AG09319 (cell line): ENCODE results near the gene PLEKHG7.

ENCODE experiments used
- DNase-seq: peaks from one replicate; pipeline ENCODE4 v3.0.0-alpha.2; 2010; ENCODE audit warnings: low read depth; ENCODE audit errors: extremely low read depth
- TF ChIP-seq, protein P1 (sequence below): IDR thresholded peaks from 2 replicates; pipeline ENCODE4 v1.5.1; 2011; ENCODE audit warnings: low read depth, mild to moderate bottlenecking, inconsistent platforms, low read length, moderate library complexity

Gene PLEKHG7

GRCh38 chr12:92722897-92723296, 20.1 kb downstream of the PLEKHG7 start:
- DNase-seq, result no peak
- TF ChIP-seq, protein P1, sequence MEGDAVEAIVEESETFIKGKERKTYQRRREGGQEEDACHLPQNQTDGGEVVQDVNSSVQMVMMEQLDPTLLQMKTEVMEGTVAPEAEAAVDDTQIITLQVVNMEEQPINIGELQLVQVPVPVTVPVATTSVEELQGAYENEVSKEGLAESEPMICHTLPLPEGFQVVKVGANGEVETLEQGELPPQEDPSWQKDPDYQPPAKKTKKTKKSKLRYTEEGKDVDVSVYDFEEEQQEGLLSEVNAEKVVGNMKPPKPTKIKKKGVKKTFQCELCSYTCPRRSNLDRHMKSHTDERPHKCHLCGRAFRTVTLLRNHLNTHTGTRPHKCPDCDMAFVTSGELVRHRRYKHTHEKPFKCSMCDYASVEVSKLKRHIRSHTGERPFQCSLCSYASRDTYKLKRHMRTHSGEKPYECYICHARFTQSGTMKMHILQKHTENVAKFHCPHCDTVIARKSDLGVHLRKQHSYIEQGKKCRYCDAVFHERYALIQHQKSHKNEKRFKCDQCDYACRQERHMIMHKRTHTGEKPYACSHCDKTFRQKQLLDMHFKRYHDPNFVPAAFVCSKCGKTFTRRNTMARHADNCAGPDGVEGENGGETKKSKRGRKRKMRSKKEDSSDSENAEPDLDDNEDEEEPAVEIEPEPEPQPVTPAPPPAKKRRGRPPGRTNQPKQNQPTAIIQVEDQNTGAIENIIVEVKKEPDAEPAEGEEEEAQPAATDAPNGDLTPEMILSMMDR, result no peak

DNA sequence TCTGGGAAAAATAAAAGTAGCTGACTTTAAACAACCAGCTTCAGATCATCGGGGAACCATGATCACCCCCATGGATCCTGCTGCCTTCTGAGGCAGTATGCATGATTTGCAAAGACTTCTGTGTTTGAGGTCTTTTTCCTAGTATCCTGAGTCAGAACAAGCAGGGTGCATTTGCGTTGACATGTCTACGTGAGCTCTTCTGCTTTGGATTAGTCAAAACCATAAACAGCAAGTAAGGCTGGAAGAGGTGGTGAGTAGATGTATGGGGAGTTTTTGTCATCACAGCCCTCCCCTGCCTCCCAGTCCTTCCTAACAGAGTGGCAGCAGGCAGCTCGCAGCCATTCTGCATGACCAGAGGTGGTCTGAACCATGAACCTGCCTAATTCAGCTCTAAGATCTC, 24.1 kb downstream of the PLEKHG7 start:
- TF ChIP-seq, protein P1, result no peak

GRCh38 chr12:92729773-92730305, 27.1 kb downstream of the PLEKHG7 start:
- TF ChIP-seq, protein P1, result no peak
- no peak for DNase-seq

More for the DNA sequence above, 24.1 kb downstream of the PLEKHG7 start:
- no peak for DNase-seq

- TF ChIP-seq, protein P1, result no peak
Measured at GRCh38 chr12:92730758-92731157, 28.0 kb downstream of the PLEKHG7 start.

GRCh38 chr12:92732216-92732615, 29.4 kb downstream of the PLEKHG7 start:
- TF ChIP-seq, protein P1, result no peak
- no peak for DNase-seq

More at GRCh38 chr12:92730758-92731157, 28.0 kb downstream of the PLEKHG7 start:
- DNase-seq, result no peak

DNA sequence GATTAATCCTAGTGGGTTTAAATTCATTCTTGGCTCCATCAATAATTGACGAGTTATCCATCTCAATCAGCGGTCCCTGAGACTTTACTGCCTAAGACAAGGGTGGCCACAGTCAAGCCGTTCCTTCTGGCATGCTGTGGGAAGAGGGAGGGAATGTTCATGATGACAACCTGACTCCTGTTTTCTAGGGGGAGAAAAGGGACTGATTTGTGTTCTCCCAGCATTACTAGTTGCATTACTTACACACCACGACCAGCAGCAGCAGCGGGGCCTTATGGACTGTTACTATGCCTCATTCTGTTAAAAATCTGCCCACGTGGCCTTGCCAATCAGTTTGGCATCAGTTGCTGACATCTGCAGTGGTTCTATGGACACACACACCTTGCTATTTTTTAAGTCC, 29.9 kb downstream of the PLEKHG7 start:
- DNase-seq, result no peak
- TF ChIP-seq, protein P1, result no peak

GRCh38 chr12:92733181-92733580, 30.4 kb downstream of the PLEKHG7 start:
- TF ChIP-seq, protein P1, result no peak
- no peak for DNase-seq
